ENCODE data around the gene CLSTN2. TPM values are rescaled to one million over a fixed set of nuclear protein-coding genes. Genes with fewer than 3 reads are reported as not detected.

CLSTN2 gene
- total and polyA plus RNA-seq, 2 of the 8 experiments (the other 6 are each of a cell fraction or from before 2014, with no cell fraction given), result 0.39 to 0.52 TPM

DNA sequence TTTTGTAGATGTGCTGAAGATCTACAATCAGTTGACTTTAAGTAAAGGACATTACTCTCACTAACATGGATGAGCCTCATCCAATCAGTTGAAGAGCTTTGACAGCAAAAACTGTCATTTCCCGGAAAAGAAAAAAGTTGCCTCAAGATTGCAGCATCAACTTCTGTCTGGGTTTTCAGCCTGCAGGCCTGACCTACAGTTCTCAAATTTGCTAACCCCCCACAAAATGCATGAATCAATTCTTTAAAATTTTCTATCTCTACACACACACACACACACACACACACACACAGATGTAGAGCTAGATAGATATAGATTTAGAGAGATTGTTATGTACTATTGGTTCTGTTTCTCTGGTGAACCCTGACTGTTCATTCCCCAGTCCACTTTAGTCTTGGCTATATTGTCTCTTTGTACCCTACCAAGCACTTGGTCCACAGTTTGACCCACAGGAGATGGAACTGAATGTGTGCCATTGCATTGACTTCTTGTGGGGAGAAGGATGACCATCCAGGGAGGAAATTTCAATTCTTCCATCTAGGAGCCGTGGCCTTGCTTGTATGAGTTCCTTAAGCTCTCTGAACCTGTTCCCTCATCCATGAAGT, 228.3 kb downstream of the CLSTN2 start (continued):
- no peak for TF ChIP-seq TEAD4 (IDR thresholded peaks at IDR 0.05; ENCODE audit: low read depth, low read length)
- TF ChIP-seq E2F6 (IDR thresholded peaks at IDR 0.05), result no peak
- no peak for TF ChIP-seq SRF (IDR thresholded peaks at IDR 0.05; ENCODE audit: low read depth, low read length)

Data from H1 (cell line).